GM12878 (cell line): Measurements from ENCODE around the gene NAXE. TPM values are rescaled to one million over a fixed set of nuclear protein-coding genes. Genes with fewer than 3 reads are reported as not detected.

Source experiments
- ATAC-seq: fragments of 200-7000 bp; cut with Tn5 transposase; 3 replicates; pipeline ENCODE4 v1.9.1; 2020; ENCODE audit warnings: mild to moderate bottlenecking, moderate library complexity
- BruUV-seq: library from RNA; stranded (reverse); fragments of 400-500 nt; replicated peaks from 2 replicates; lab custom pipeline; 2021; lab: Mats Ljungman, UMichigan
- CTCF ChIA-PET: fragments of 300-600 bp; sonication (Branson Sonifier 250); formaldehyde crosslinking; extraction: SDS; loops from one replicate; lab custom pipeline; 2021; ENCODE audit warnings: inconsistent platforms; lab: Yijun Ruan, JAX
- POLR2A ChIA-PET: fragments of 350-600 bp; formaldehyde crosslinking; extraction: SDS; loops from one replicate; lab custom pipeline; 2021; ENCODE audit warnings: inconsistent platforms; lab: Charles Lee
- RAD21 ChIA-PET: fragments of 300-600 bp; sonication (Branson Sonifier 250); formaldehyde crosslinking; loops from one replicate; lab custom pipeline; 2023; ENCODE audit warnings: antibody characterized with exemption; ENCODE audit not compliant: unreplicated experiment; lab: Charles Lee
- SMC1A ChIA-PET: fragments of 300-600 bp; sonication (Branson Sonifier 250); formaldehyde crosslinking; loops from one replicate; lab custom pipeline; 2023; ENCODE audit not compliant: unreplicated experiment, uncharacterized antibody; lab: Charles Lee
- DNase-seq: peaks from one replicate; pipeline ENCODE4 v3.0.0-alpha.2; 2011; ENCODE audit warnings: low read depth, low spot score
- FAIRE-seq: peaks from 3 replicates; lab custom pipeline; 2011; peaks lifted over from hg19 to GRCh38; lab: Jason Lieb, UNC
- H2AFZ ChIP-seq: 2 replicates; pipeline ENCODE4 v1.6.0; 2011; ENCODE audit warnings: low read depth, low read length, control low read depth; ENCODE audit not compliant: control insufficient read depth
- H3K27ac ChIP-seq: 2 replicates; pipeline ENCODE4 v1.5.1; 2011; ENCODE audit warnings: control low read depth; ENCODE audit not compliant: control insufficient read depth, insufficient read depth
- H3K27me3 ChIP-seq, 2 experiments: replicated peaks in 1 of 2; 2 replicates each; pipeline versions ENCODE4 v1.6.0 to v1.6.1; 2011; ENCODE audit warnings: low read length in 1 of 2; ENCODE audit not compliant: control insufficient read depth in 2 of 2, insufficient read depth in 2 of 2
- H3K36me3 ChIP-seq, 2 experiments: 2 replicates each; pipeline ENCODE4 v1.5.1; 2011; ENCODE audit warnings: low read length in 1 of 2; ENCODE audit not compliant: control insufficient read depth in 2 of 2, insufficient read depth in 2 of 2
- H3K4me1 ChIP-seq: 2 replicates; pipeline ENCODE4 v1.6.1; 2011; ENCODE audit warnings: mild to moderate bottlenecking, low read length, moderate library complexity, mixed read lengths; ENCODE audit not compliant: control insufficient read depth, insufficient read depth
- H3K4me2 ChIP-seq: 2 replicates; pipeline ENCODE4 v1.6.0; 2011; ENCODE audit warnings: control low read depth; ENCODE audit not compliant: control insufficient read depth, insufficient read depth
- H3K4me3 ChIP-seq: fragments of 200-600 bp; sonication (generic); 2 replicates; pipeline ENCODE4 v1.5.1; 2016
- H3K79me2 ChIP-seq: 2 replicates; pipeline ENCODE4 v1.6.0; 2011; ENCODE audit warnings: low read length; ENCODE audit not compliant: control insufficient read depth, insufficient read depth
- H3K9ac ChIP-seq: 2 replicates; pipeline ENCODE4 v1.8.0; 2011; ENCODE audit warnings: low read length, control low read depth, mixed read lengths; ENCODE audit not compliant: control insufficient read depth, insufficient read depth
- H3K9me3 ChIP-seq: replicated peaks from 3 replicates; pipeline ENCODE4 v1.5.1; 2011; ENCODE audit warnings: mild to moderate bottlenecking, low read length; ENCODE audit not compliant: control insufficient read depth, insufficient read depth
- H4K20me1 ChIP-seq: 2 replicates; pipeline ENCODE4 v1.6.0; 2011; ENCODE audit not compliant: control insufficient read depth, insufficient read depth
- BCL11A ChIP-seq: IDR thresholded peaks from 2 replicates; pipeline ENCODE4 v1.6.1; 2011; ENCODE audit warnings: low read depth, low read length
- CTCF ChIP-seq, 3 experiments: IDR thresholded peaks in 2 of 3; conservative IDR thresholded peaks in 1 of 3; 2 replicates each; pipeline ENCODE4 v1.5.1; 2011; ENCODE audit warnings: low read depth in 3 of 3, low read length in 3 of 3, mild to moderate bottlenecking in 3 of 3, control low read depth in 2 of 3, moderate library complexity in 2 of 3, inconsistent platforms in 1 of 3, mixed read lengths in 1 of 3; ENCODE audit not compliant: control insufficient read depth in 2 of 3, insufficient read depth in 1 of 3; ENCODE audit errors: extremely low read depth in 1 of 3
- EZH2 ChIP-seq: IDR thresholded peaks from 2 replicates; pipeline ENCODE4 v1.6.1; 2012; ENCODE audit warnings: low read depth, mild to moderate bottlenecking, control low read depth, inconsistent platforms, low read length, borderline replicate concordance; ENCODE audit not compliant: control insufficient read depth
- NFIC ChIP-seq: IDR thresholded peaks from 2 replicates; pipeline ENCODE4 v1.6.1; 2012; ENCODE audit warnings: low read depth, mild to moderate bottlenecking, inconsistent platforms, low read length, moderate library complexity
- NR2C2 ChIP-seq: IDR thresholded peaks from 2 replicates; pipeline ENCODE4 v1.6.1; 2011; ENCODE audit warnings: borderline replicate concordance, low read depth; ENCODE audit not compliant: control insufficient read depth, insufficient read length
- SMARCA5 ChIP-seq: fragments of 450-650 bp; IDR thresholded peaks from 2 replicates; pipeline ENCODE4 v1.6.1; 2017; ENCODE audit warnings: mild to moderate bottlenecking
- ZNF687 ChIP-seq: fragments of 450-650 bp; IDR thresholded peaks from 2 replicates; pipeline ENCODE4 v1.6.1; 2017; ENCODE audit warnings: mild to moderate bottlenecking, moderate library complexity
- WGBS: methylation state at CpG from one replicate; pipeline ENCODE4 v1.1.6; 2016; ENCODE audit warnings: low lambda C conversion rate; ENCODE audit not compliant: insufficient replicate concordance, insufficient coverage; ENCODE audit errors: missing lambda C conversion rate; 5-methylcytosine and 5-hydroxymethylcytosine counted together
- in situ Hi-C: fragments of 300-500 bp; cut with MboI; formaldehyde crosslinking; loops from 9 replicates; pipeline ENCODE4 v1.14.3; 2018; ENCODE audit warnings: mixed read lengths
- intact Hi-C: fragments of 100-400 bp; cut with micrococcal nuclease; formaldehyde crosslinking; loops from one replicate; pipeline ENCODE4 v1.14.2; 2022; ENCODE audit not compliant: unreplicated experiment
- polyA plus RNA-seq, 11 experiments: library from polyadenylated mRNA; depleted of rRNA in 4 of 11; unstranded in 6 of 11; stranded (reverse) in 5 of 11; fragments of >200 nt; fragmentation: Nextera tagmentation in 4 of 11; fragmentation: Illumina TruSeq in 1 of 11; extraction: Ambion mirVana in 4 of 11; extraction: Trizol in 1 of 11; gene quantifications; 1 replicate in 1 of 11; 2 replicates in 10 of 11; pipeline versions ENCODE4 v1.2.1 to v1.2.3, GENCODE V29; 2011 to 2016; ENCODE audit warnings: inconsistent platforms in 2 of 11, missing spikeins in 2 of 11, low read depth in 1 of 11
- total RNA-seq, 4 experiments: library from RNA; depleted of rRNA in 3 of 4; stranded (reverse); fragments of >200 nt in 3 of 4; fragmentation: Illumina TruSeq in 1 of 4; extraction: Trizol in 1 of 4; gene quantifications; 2 replicates each; pipeline versions ENCODE4 v1.2.1 to v1.2.3, GENCODE V29; 2013 to 2021

The NAXE gene
- total and polyA plus RNA-seq, 10 of the 15 experiments (the other 5 are each of a cell fraction or from before 2014, with no cell fraction given) = 17.8 to 93.3 (median 68.8) TPM

GRCh38 chr1:156623946-156624813, 32.6 kb downstream of the NAXE start:
- Histone ChIP-seq H4K20me1 (no peaks in the 10 kb centered on the region), H3K36me3 (no peaks in the 10 kb centered on the region), H3K79me2 (no peaks in the 10 kb centered on the region), H3K27me3 (peaks cover 13 to 22% of the 10 kb centered on the region in 2 experiments), H3K9ac (no peak overlapping the region), H3K27ac (no peak overlapping the region), H3K4me3 (no peak overlapping the region; the same call in 1 of the 2 replicates), H2AFZ (peak overlapping the region; percentile 27; the same call in 1 of the 2 replicates), H3K4me2 (peak overlapping the region; percentile 64), H3K9me3 (no peaks in the 10 kb centered on the region), H3K4me1 (no peaks in the 10 kb centered on the region; the same call in 1 of the 2 replicates)
- DNase-seq (no peak), FAIRE-seq (no peak), ATAC-seq (peak; percentile 64)
- BruUV-seq = no TSS peak
- in situ Hi-C loops (no loop called here), intact Hi-C loops (loop anchor here (10.0 kb wide), 1 partner anchor 101 kb away; the partner anchor contains the start of genes ISG20L2 and METTL25B)
- WGBS = 6% methylated on average over 62 of the region's 87 CpGs
- no peak for TF ChIP-seq BCL11A
- TF ChIP-seq CTCF (IDR thresholded peaks at IDR 0.05 in 2 of 3, conservative IDR thresholded peaks at IDR 0.05 in 1 of 3; ENCODE audit: control insufficient read depth in 2 of 3, extremely low read depth in 1 of 3, insufficient read depth in 1 of 3, low read depth in 3 of 3, low read length in 3 of 3) = peak; percentile 31 to 44 (median 42)
- TF ChIP-seq EZH2 = 0 out of 2 replicates have a peak, but pooled peaks have one; percentile 53
- TF ChIP-seq NFIC = no peak
- no peak for TF ChIP-seq NR2C2
- no peak for TF ChIP-seq ZNF687
- no peak for TF ChIP-seq SMARCA5
- CTCF ChIA-PET = interaction anchor here (0.5 to 9.2 kb wide), 24 partner anchors 8 to 806 kb away, joined by 3 to 208 read pairs (median 4); partner anchors contain the start of genes CRABP2, ISG20L2, METTL25B and NAXE
- SMC1A ChIA-PET = interaction anchor here (0.8 to 1.0 kb wide), 5 partner anchors 31 to 102 kb away, joined by 3 to 5 read pairs (median 3); no protein-coding TSS in a partner anchor
- POLR2A ChIA-PET = no interaction called here
- RAD21 ChIA-PET = interaction anchor here (0.7 to 2.1 kb wide), 6 partner anchors 32 to 178 kb away, joined by 3 to 9 read pairs (median 4); partner anchors contain the start of gene CRABP2
